Stimulated activated CD4-positive, alpha-beta T cell treated with anti-CD3 and anti-CD28 coated beads, Interleukin-15, amount 100 ng/mL, for 1 hour (primary cell): ENCODE results near the gene ECEL1.

Source experiments
- DNase-seq, 2 donors: peaks; one replicate each; pipeline ENCODE4 v3.0.0-alpha.2; 2020; ENCODE audit warnings: low read depth in 1 of 2, low spot score in 1 of 2

Gene ECEL1

GRCh38 chr2:232498452-232498851, 10.8 kb upstream of the ECEL1 start:
- DNase-seq: no peak

- DNase-seq: no peak
Measured at GRCh38 chr2:232497348-232497747, 9.7 kb upstream of the ECEL1 start.

- no peak for DNase-seq
Measured at GRCh38 chr2:232496501-232497270, 9.1 kb upstream of the ECEL1 start.

GRCh38 chr2:232495292-232495691, 7.7 kb upstream of the ECEL1 start:
- DNase-seq: no peak

GRCh38 chr2:232494542-232494941, 6.9 kb upstream of the ECEL1 start:
- no peak for DNase-seq

GRCh38 chr2:232493701-232494474, 6.3 kb upstream of the ECEL1 start:
- DNase-seq: no peak

GRCh38 chr2:232492963-232493700, 5.5 kb upstream of the ECEL1 start:
- no peak for DNase-seq

GRCh38 chr2:232492236-232492848, 4.7 kb upstream of the ECEL1 start:
- no peak for DNase-seq

GRCh38 chr2:232491139-232491780, 3.6 kb upstream of the ECEL1 start:
- no peak for DNase-seq

- no peak for DNase-seq
Measured at GRCh38 chr2:232490221-232491138, 2.8 kb upstream of the ECEL1 start.

- DNase-seq: no peak
Measured at GRCh38 chr2:232489516-232490220, 2.0 kb upstream of the ECEL1 start.

- no peak for DNase-seq
Measured at GRCh38 chr2:232488721-232489300, 1.2 kb upstream of the ECEL1 start.

GRCh38 chr2:232488097-232488711, 570 bp upstream of the ECEL1 start:
- DNase-seq: no peak

GRCh38 chr2:232486558-232487384, 863 bp downstream of the ECEL1 start:
- DNase-seq: no peak

- DNase-seq: no peak
Measured at GRCh38 chr2:232485757-232486557, 1.7 kb downstream of the ECEL1 start.

- DNase-seq: no peak
Measured at GRCh38 chr2:232485348-232485756, 2.3 kb downstream of the ECEL1 start.
